AG09309 (cell line): ENCODE data around the gene PRPF6.

Experiments used
- DNase-seq: peaks from one replicate; pipeline ENCODE4 v3.0.0-alpha.2; 2010; ENCODE audit warnings: low read depth
- H3K4me3 ChIP-seq: 2 replicates; pipeline ENCODE4 v1.5.1; 2011; ENCODE audit warnings: mild to moderate bottlenecking, low read depth, low read length, moderate library complexity; ENCODE audit not compliant: control insufficient read depth
- TF ChIP-seq, protein P1 (sequence below): IDR thresholded peaks from 2 replicates; pipeline ENCODE4 v1.5.1; 2011; ENCODE audit warnings: mild to moderate bottlenecking, low read depth, low read length, inconsistent platforms; ENCODE audit not compliant: insufficient read depth, control insufficient read depth; ENCODE audit errors: missing control alignments

Gene PRPF6

DNA sequence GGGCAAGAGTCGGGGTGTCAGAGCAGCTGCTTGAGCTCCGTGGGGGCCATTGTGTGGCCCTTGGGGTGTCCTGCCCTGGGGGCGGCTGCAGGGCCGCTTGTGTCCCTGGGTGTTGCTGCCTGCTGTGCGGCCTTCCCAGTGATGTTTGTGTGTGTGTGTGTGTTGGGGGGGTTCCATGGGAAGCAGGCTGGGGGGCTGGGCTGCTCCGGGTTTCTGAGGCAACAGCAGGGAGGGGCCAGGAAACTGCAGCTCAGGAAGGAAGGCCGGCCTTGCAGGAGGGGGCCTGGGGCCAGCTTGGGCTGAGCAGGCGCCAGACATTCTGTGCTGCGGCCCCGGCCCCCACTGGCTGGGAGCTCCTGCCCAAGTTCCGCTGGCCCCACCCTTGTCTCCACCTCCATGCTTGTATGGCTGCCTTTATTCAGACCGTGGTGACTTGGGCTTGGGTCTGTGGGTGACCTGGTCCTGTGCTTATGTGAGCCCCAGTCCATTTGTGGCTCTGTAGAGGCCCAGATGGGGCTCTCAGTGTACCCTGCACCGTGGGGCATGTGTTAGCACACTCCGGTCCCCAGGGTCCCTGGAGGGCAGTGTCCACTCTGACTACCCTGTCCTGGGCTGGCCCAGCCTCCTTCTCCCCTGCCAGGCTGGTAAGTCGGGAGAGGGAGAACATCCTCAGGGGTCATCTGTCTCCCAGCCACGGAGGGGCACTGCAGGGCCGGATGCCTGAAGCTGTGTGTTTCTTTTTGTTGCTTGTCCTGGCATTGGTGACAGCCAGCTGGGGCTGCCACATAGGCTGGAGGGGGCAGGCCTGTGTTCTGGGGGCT lies 73.1 kb downstream of the PRPF6 start:
- no peak overlapping the region for H3K4me3 ChIP-seq
- no peak for DNase-seq
- TF ChIP-seq, protein P1, sequence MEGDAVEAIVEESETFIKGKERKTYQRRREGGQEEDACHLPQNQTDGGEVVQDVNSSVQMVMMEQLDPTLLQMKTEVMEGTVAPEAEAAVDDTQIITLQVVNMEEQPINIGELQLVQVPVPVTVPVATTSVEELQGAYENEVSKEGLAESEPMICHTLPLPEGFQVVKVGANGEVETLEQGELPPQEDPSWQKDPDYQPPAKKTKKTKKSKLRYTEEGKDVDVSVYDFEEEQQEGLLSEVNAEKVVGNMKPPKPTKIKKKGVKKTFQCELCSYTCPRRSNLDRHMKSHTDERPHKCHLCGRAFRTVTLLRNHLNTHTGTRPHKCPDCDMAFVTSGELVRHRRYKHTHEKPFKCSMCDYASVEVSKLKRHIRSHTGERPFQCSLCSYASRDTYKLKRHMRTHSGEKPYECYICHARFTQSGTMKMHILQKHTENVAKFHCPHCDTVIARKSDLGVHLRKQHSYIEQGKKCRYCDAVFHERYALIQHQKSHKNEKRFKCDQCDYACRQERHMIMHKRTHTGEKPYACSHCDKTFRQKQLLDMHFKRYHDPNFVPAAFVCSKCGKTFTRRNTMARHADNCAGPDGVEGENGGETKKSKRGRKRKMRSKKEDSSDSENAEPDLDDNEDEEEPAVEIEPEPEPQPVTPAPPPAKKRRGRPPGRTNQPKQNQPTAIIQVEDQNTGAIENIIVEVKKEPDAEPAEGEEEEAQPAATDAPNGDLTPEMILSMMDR = no peak

DNA sequence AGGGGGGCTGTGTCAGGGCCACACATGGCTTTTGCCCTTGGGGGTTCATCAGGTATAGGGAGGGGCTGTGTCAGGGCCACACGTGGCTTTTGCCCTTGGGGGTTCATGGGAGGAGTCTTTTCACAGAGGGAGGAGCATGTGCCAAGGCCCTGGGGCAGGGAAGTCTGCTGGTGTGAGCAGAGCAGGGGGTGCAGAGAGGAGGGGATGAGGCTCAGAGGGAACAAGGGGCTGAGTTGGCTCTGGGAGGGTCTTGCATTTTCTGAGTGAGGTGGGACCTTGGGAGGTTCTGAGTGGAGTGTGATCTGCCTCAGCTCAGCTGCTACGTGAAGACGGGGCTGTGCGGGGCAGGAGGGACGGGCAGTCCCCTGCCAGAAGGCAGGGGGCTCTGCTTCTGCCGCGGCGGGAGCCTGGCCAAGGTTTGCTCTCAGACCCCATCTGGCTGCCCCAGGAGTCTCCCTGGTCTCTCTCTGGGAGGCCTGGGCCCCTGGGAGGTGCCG lies 74.5 kb downstream of the PRPF6 start:
- no peak for DNase-seq
- no peak overlapping the region for H3K4me3 ChIP-seq
- TF ChIP-seq, protein P1 = no peak

DNA sequence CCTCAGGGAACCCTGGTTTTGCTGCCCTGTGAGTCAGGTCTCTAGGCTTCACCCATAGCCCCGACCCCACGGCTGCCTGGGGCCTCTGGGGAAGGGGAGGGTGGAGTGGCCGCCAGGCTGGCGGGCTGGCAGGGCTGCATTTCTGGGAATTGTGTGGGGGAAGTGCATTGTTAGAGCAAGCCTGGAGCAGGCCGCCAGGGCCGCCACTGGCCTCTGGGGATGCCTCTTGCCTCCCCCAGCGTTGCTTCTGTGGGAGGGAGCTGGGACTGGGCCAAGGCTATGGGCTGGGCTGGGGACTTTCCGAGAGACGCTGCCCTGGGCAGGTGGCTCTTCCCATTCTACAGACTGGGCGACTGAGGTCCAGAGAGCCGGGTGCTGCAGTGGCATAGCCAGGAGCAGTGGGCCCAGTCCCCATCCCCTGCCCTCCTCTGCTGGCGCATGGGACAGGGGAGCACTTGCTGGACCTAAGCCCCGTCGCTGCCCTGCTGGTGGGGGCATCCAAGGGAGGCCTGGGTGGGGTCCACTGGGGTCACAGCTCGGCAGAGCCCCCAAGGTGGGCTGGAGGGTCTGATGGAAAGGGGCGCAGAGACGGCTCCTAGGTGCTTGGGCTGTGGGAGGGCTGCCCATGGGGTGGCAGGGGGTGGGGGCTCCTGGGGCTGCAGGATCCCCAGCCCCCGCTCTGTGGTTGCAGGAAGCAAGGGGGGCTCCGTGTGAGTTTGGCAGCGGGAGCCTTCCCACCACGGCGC lies 75.1 kb downstream of the PRPF6 start:
- TF ChIP-seq, protein P1 = no peak
- no peak for DNase-seq
- no peak overlapping the region for H3K4me3 ChIP-seq

DNA sequence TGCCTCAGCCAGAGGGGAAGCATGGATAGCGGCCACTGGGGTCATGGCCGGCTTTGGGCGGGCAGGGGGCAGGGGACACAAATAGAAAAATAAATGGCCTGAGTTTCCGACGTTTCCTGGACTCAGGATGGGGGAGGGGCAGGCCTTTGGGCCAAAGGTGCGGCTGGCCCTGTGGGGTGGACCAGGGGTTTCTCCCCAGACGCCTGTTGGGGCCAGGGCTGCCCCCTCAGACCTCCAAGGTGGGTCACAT lies 75.6 kb downstream of the PRPF6 start:
- no peak for DNase-seq
- no peak overlapping the region for H3K4me3 ChIP-seq

DNA sequence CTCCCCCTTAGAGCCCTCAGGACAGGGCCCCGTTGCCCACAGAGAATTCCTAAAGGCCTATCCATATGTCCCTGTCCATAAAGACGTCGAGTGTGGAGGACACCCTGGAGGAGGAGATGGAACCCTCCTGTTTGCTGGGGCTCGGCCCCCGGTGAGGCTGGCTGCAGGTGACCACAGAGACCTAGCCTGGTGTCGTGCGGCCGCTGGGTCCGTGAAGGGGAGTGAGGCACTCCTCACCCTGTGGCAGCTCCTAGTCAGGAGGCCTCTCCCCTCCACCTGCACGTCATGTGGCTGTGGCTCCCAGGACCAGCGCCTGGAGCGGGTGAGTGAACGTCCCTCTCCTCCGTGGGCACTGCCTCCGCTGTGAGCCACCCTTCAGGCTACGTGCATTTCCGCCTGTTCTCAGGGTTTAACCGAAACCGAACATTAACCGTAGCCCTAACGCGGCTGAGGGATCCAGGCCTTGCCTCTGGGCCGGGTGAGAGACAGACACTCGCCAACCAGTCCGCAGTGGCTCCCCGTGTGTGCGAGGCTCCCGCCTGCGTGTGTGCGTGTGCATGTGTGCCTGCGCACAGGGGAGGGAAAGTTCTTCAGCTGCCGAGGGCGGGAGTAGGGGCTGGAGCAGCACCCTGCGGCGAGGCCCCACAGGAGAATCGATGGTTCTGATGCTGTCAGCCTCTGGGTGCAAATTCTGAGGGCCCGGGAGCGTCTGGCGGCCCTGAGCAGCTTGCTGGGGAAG lies 76.1 kb downstream of the PRPF6 start:
- DNase-seq = no peak
- no peak overlapping the region for H3K4me3 ChIP-seq
- TF ChIP-seq, protein P1 = no peak

More for the DNA sequence above, 75.6 kb downstream of the PRPF6 start:
- TF ChIP-seq, protein P1 = no peak

DNA sequence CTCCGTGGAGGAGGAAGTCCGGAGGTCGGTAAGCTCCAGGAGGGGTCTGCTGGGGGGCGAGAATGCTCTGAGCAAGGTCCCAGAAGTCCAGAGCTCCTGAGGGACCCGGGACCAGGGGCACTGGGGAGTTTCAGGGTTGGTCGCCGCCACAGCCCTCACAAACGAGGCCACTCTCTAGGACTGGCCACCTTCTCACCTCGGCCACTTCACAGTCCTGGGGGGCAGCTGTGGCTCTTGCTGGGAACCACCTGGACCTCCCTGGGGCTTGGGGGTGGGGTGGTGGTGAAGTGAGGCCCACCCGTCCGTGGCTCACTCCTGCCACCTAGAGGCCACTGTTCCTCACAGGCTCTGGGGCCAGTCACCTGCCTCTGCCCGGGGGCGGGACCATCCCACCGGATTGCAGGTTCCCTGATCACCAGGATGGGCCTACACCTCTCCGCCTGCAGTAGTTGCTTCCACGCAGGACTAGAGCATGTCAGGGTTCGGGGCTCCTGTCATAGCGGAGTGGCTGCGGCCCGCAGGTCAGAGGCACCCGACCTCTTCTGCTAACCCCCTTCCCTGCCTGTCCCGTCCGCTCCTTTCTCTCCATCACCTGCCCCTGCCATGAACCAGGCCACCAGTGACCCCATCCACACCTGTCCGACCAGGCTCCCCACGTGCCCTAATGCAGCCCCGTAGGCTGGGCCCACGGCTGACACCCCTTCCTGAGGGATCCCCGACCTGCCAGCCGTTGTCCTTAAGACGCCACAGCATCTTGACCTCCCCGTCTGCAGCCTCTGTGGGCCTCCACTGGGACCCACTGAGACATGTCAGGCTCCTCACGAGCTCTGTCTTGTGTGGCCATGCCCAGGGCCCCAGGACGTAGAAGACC lies 76.9 kb downstream of the PRPF6 start:
- no peak overlapping the region for H3K4me3 ChIP-seq
- TF ChIP-seq, protein P1 = peak; percentile 91
- DNase-seq = no peak
